ENCODE data around the gene CCDC157.

Gene CCDC157

GRCh38 chr22:30354644-30355043, 2.2 kb upstream of the CCDC157 start:
- no peak for DNase-seq (ENCODE audit: low read depth in 3 of 3)

GRCh38 chr22:30357236-30357570, 396 bp downstream of the CCDC157 start:
- DNase-seq (ENCODE audit: low read depth in 3 of 3), result no peak

GRCh38 chr22:30357650-30358215, 926 bp downstream of the CCDC157 start:
- DNase-seq (ENCODE audit: low read depth in 3 of 3), result no peak

- no peak for DNase-seq (ENCODE audit: low read depth in 3 of 3)
Observed at GRCh38 chr22:30358541-30358940, 1.7 kb downstream of the CCDC157 start.

- no peak for DNase-seq (ENCODE audit: low read depth in 3 of 3)
Observed at GRCh38 chr22:30361916-30362650, 5.3 kb downstream of the CCDC157 start.

- DNase-seq (ENCODE audit: low read depth in 3 of 3), result no peak
Observed at GRCh38 chr22:30362651-30363281, 6.0 kb downstream of the CCDC157 start.

GRCh38 chr22:30365891-30366290, 9.1 kb downstream of the CCDC157 start:
- no peak for DNase-seq (ENCODE audit: low read depth in 3 of 3)

- no peak for DNase-seq (ENCODE audit: low read depth in 3 of 3)
Observed at GRCh38 chr22:30368420-30368819, 11.6 kb downstream of the CCDC157 start.

- DNase-seq (ENCODE audit: low read depth in 3 of 3), result no peak
Observed at GRCh38 chr22:30370641-30371230, 13.9 kb downstream of the CCDC157 start.

GRCh38 chr22:30371321-30371720, 14.5 kb downstream of the CCDC157 start:
- DNase-seq (ENCODE audit: low read depth in 3 of 3), result no peak

- no peak for DNase-seq (ENCODE audit: low read depth in 3 of 3)
Observed at GRCh38 chr22:30371981-30372380, 15.2 kb downstream of the CCDC157 start.

- no peak for DNase-seq (ENCODE audit: low read depth in 3 of 3)
Observed at GRCh38 chr22:30372915-30373314, 16.1 kb downstream of the CCDC157 start.

GRCh38 chr22:30373331-30374325, 16.8 kb downstream of the CCDC157 start:
- DNase-seq (ENCODE audit: low read depth in 3 of 3), result no peak

- no peak for DNase-seq (ENCODE audit: low read depth in 3 of 3)
Observed at GRCh38 chr22:30375312-30375849, 18.6 kb downstream of the CCDC157 start.

GRCh38 chr22:30380011-30380410, 23.2 kb downstream of the CCDC157 start:
- no peak for DNase-seq (ENCODE audit: low read depth in 3 of 3)

- DNase-seq (ENCODE audit: low read depth in 3 of 3), result no peak
Observed at GRCh38 chr22:30381264-30381663, 24.5 kb downstream of the CCDC157 start.

- DNase-seq (ENCODE audit: low read depth in 3 of 3), result no peak
Observed at GRCh38 chr22:30382340-30382739, 25.5 kb downstream of the CCDC157 start.

- DNase-seq (ENCODE audit: low read depth in 3 of 3), result no peak
Observed at GRCh38 chr22:30383061-30383460, 26.3 kb downstream of the CCDC157 start.

GRCh38 chr22:30385942-30386341, 29.1 kb downstream of the CCDC157 start:
- DNase-seq (ENCODE audit: low read depth in 3 of 3), result no peak

GRCh38 chr22:30386608-30386959, 29.8 kb downstream of the CCDC157 start:
- no peak for DNase-seq (ENCODE audit: low read depth in 3 of 3)
